SK-N-SH treated with all-trans-retinoic acid at 6 μM for 48 hours (cell line): ENCODE measurements around the gene ZNF783.

Experiments used
- ATAC-seq: fragments of 200-7000 bp; cut with Tn5 transposase; 3 replicates; pipeline ENCODE4 v1.9.1; 2020; ENCODE audit warnings: mild to moderate bottlenecking, moderate library complexity
- ARNTL ChIP-seq: fragments of 450-650 bp; formaldehyde crosslinking; IDR thresholded peaks from 2 replicates; pipeline ENCODE4 v1.5.0; 2020; ENCODE audit warnings: low read depth, mild to moderate bottlenecking, moderate library complexity, borderline replicate concordance
- BACH2 ChIP-seq: fragments of 250-450 bp; sonication (Bioruptor Pico); IDR thresholded peaks from 2 replicates; pipeline ENCODE4 v1.9.0; 2021; ENCODE audit warnings: mild to moderate bottlenecking, borderline replicate concordance
- ESRRG ChIP-seq: fragments of 250-450 bp; sonication (Bioruptor Pico); IDR thresholded peaks from 2 replicates; pipeline ENCODE4 v1.6.1; 2021; ENCODE audit warnings: mild to moderate bottlenecking
- GLIS3 ChIP-seq: fragments of 250-450 bp; sonication (Bioruptor Pico); IDR thresholded peaks from 2 replicates; pipeline ENCODE4 v1.5.0; 2020; ENCODE audit warnings: mild to moderate bottlenecking, moderate library complexity
- PPARA ChIP-seq: fragments of 250-450 bp; sonication (Bioruptor Pico); IDR thresholded peaks from 2 replicates; pipeline ENCODE4 v1.5.0; 2020; ENCODE audit warnings: mild to moderate bottlenecking, borderline replicate concordance
- RARB ChIP-seq: fragments of 250-450 bp; sonication (Bioruptor Pico); IDR thresholded peaks from 2 replicates; pipeline ENCODE4 v1.8.0; 2021; ENCODE audit warnings: mild to moderate bottlenecking, moderate library complexity
- SNAI2 ChIP-seq: fragments of 250-450 bp; sonication (Bioruptor Pico); IDR thresholded peaks from 2 replicates; pipeline ENCODE4 v1.5.0; 2020; ENCODE audit warnings: mild to moderate bottlenecking, moderate library complexity
- TCF4 ChIP-seq: fragments of 250-450 bp; sonication (Bioruptor Pico); IDR thresholded peaks from 2 replicates; pipeline ENCODE4 v1.8.0; 2021; ENCODE audit warnings: mild to moderate bottlenecking, moderate library complexity, borderline replicate concordance
- TOX ChIP-seq: fragments of 250-450 bp; sonication (Bioruptor Pico); IDR thresholded peaks from 2 replicates; pipeline ENCODE4 v1.8.0; 2021; ENCODE audit warnings: mild to moderate bottlenecking, moderate library complexity, borderline replicate concordance
- ZC3H10 ChIP-seq: fragments of 250-450 bp; sonication (Bioruptor Pico); IDR thresholded peaks from 2 replicates; pipeline ENCODE4 v1.5.1; 2021; ENCODE audit warnings: mild to moderate bottlenecking, moderate library complexity
- ZFP3 ChIP-seq: fragments of 250-450 bp; sonication (Bioruptor Pico); IDR thresholded peaks from 2 replicates; pipeline ENCODE4 v1.5.0; 2020; ENCODE audit warnings: mild to moderate bottlenecking, moderate library complexity
- ZFP30 ChIP-seq: fragments of 450-650 bp; formaldehyde crosslinking; IDR thresholded peaks from 2 replicates; pipeline ENCODE4 v1.5.0; 2022; ENCODE audit warnings: mild to moderate bottlenecking, moderate library complexity
- ZNF565 ChIP-seq: fragments of 450-650 bp; formaldehyde crosslinking; conservative IDR thresholded peaks from 2 replicates; pipeline ENCODE4 v1.5.0; 2020; ENCODE audit warnings: low read depth, mild to moderate bottlenecking, moderate library complexity
- ZNF70 ChIP-seq: fragments of 450-650 bp; formaldehyde crosslinking; IDR thresholded peaks from 2 replicates; pipeline ENCODE4 v1.5.0; 2020; ENCODE audit warnings: mild to moderate bottlenecking, moderate library complexity
- ZNF8 ChIP-seq: fragments of 450-650 bp; formaldehyde crosslinking; IDR thresholded peaks from 2 replicates; pipeline ENCODE4 v1.5.0; 2020; ENCODE audit warnings: mild to moderate bottlenecking, moderate library complexity
- TF ChIP-seq, protein P1 (sequence below): fragments of 250-450 bp; sonication (Bioruptor Pico); IDR thresholded peaks from 2 replicates; pipeline ENCODE4 v1.8.0; 2020; ENCODE audit warnings: mild to moderate bottlenecking, moderate library complexity, borderline replicate concordance
- TF ChIP-seq, protein P2 (sequence below): fragments of 250-450 bp; sonication (Bioruptor Pico); IDR thresholded peaks from 2 replicates; pipeline ENCODE4 v1.5.0; 2020; ENCODE audit warnings: mild to moderate bottlenecking, moderate library complexity
- TF ChIP-seq, protein P3 (sequence below): fragments of 250-450 bp; sonication (Bioruptor Pico); IDR thresholded peaks from 2 replicates; pipeline ENCODE4 v1.8.0; 2021; ENCODE audit warnings: low read depth, mild to moderate bottlenecking, moderate library complexity, borderline replicate concordance
- TF ChIP-seq, protein P4 (sequence below): fragments of 250-450 bp; sonication (Bioruptor Pico); IDR thresholded peaks from 2 replicates; pipeline ENCODE4 v1.5.1; 2021; ENCODE audit warnings: mild to moderate bottlenecking, moderate library complexity

The ZNF783 gene

DNA sequence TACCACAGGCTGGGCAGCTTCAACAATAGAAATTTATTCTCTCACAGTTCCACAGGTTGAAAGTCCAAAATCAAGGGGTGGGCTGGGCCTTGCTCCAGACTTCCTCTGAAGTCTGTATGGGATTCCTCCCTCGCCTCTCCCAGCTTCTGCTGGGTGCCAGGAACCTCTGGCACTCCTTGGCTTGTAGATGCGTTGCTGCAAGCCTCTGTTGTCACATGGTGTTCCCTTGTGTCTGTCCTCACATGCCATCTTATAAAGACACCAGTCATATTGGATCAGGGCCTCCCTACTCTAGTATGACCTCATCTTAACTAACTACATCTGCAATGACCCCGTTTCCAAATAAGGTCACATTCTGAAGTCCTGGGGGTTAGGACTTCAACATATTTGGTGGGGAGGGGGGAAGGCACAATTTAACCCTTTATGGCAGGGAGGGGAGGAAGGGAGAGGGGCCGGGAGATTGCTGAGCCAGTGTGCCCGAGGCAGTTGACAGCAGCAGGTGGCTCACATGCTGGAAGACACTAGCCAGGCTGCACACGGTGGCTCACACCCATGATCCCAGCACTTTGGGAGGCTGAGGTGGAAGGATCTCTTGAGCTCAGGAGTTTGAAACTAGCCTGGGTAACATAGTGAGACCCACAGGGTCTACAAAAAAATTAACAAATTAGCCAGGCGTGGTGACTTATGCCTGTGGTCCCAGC is 47.8 kb upstream of the ZNF783 start (continued):
- TF ChIP-seq, protein P1, sequence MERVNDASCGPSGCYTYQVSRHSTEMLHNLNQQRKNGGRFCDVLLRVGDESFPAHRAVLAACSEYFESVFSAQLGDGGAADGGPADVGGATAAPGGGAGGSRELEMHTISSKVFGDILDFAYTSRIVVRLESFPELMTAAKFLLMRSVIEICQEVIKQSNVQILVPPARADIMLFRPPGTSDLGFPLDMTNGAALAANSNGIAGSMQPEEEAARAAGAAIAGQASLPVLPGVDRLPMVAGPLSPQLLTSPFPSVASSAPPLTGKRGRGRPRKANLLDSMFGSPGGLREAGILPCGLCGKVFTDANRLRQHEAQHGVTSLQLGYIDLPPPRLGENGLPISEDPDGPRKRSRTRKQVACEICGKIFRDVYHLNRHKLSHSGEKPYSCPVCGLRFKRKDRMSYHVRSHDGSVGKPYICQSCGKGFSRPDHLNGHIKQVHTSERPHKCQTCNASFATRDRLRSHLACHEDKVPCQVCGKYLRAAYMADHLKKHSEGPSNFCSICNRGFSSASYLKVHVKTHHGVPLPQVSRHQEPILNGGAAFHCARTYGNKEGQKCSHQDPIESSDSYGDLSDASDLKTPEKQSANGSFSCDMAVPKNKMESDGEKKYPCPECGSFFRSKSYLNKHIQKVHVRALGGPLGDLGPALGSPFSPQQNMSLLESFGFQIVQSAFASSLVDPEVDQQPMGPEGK (CRISPR knock-in tag) = no peak

DNA sequence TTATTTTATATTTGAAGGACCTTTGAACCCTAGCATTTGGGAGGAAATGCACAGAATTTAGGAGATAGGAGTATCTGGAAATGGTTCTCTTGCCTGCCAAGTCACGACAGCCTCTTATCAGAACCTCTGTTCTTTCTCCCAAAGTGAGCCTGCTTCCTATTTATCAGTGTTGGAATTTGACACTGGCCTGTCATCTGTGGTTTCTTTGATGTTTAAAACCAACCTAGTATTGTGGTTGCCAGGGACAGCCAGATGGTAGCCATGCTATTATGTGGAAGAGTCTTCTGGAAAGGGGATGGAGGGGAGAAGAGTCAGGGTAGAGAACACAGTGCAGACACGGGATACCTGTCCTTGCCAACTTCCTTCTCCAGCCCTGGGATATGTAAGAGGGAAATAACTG is 45.6 kb upstream of the ZNF783 start:
- TF ChIP-seq TOX (CRISPR knock-in tag) = no peak

DNA sequence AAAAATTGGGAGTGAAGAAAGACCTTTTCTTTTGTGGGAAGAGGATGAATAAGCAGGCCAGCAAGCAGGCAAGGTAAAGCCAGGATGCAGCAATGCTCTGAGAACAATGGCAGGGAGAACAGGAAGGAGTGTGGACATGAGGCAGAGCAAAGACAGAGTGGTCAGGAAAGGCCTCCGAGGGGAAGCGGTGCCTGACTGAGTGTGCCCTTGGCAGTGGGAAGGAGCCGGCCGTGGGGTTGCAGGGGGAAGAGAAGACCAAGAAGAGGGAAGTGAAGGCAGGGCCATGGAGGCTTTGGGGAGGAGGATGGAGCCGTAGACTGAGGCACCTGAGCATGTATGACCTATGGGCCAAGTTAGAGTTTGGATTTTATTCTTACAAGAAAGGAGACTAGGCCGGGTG is 44.4 kb upstream of the ZNF783 start:
- TF ChIP-seq RARB (CRISPR knock-in tag) (no peak), ZNF70 (CRISPR knock-in tag) (no peak), ZNF8 (CRISPR knock-in tag) (no peak), TOX (CRISPR knock-in tag) (no peak), ZNF565 (CRISPR knock-in tag) (no peak), ARNTL (no peak), TCF4 (no peak), SNAI2 (CRISPR knock-in tag) (no peak), GLIS3 (no peak), PPARA (CRISPR knock-in tag) (no peak), ZC3H10 (CRISPR knock-in tag) (no peak)
- TF ChIP-seq, protein P1 (CRISPR knock-in tag) = no peak
- TF ChIP-seq, protein P2, sequence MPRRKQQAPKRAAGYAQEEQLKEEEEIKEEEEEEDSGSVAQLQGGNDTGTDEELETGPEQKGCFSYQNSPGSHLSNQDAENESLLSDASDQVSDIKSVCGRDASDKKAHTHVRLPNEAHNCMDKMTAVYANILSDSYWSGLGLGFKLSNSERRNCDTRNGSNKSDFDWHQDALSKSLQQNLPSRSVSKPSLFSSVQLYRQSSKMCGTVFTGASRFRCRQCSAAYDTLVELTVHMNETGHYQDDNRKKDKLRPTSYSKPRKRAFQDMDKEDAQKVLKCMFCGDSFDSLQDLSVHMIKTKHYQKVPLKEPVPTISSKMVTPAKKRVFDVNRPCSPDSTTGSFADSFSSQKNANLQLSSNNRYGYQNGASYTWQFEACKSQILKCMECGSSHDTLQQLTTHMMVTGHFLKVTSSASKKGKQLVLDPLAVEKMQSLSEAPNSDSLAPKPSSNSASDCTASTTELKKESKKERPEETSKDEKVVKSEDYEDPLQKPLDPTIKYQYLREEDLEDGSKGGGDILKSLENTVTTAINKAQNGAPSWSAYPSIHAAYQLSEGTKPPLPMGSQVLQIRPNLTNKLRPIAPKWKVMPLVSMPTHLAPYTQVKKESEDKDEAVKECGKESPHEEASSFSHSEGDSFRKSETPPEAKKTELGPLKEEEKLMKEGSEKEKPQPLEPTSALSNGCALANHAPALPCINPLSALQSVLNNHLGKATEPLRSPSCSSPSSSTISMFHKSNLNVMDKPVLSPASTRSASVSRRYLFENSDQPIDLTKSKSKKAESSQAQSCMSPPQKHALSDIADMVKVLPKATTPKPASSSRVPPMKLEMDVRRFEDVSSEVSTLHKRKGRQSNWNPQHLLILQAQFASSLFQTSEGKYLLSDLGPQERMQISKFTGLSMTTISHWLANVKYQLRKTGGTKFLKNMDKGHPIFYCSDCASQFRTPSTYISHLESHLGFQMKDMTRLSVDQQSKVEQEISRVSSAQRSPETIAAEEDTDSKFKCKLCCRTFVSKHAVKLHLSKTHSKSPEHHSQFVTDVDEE = no peak
- TF ChIP-seq, protein P3, sequence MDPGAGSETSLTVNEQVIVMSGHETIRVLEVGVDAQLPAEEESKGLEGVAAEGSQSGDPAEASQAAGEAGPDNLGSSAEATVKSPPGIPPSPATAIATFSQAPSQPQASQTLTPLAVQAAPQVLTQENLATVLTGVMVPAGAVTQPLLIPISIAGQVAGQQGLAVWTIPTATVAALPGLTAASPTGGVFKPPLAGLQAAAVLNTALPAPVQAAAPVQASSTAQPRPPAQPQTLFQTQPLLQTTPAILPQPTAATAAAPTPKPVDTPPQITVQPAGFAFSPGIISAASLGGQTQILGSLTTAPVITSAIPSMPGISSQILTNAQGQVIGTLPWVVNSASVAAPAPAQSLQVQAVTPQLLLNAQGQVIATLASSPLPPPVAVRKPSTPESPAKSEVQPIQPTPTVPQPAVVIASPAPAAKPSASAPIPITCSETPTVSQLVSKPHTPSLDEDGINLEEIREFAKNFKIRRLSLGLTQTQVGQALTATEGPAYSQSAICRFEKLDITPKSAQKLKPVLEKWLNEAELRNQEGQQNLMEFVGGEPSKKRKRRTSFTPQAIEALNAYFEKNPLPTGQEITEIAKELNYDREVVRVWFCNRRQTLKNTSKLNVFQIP (CRISPR knock-in tag) = no peak
- no peak for ATAC-seq

More for the DNA sequence above, 45.6 kb upstream of the ZNF783 start:
- ATAC-seq = no peak

DNA sequence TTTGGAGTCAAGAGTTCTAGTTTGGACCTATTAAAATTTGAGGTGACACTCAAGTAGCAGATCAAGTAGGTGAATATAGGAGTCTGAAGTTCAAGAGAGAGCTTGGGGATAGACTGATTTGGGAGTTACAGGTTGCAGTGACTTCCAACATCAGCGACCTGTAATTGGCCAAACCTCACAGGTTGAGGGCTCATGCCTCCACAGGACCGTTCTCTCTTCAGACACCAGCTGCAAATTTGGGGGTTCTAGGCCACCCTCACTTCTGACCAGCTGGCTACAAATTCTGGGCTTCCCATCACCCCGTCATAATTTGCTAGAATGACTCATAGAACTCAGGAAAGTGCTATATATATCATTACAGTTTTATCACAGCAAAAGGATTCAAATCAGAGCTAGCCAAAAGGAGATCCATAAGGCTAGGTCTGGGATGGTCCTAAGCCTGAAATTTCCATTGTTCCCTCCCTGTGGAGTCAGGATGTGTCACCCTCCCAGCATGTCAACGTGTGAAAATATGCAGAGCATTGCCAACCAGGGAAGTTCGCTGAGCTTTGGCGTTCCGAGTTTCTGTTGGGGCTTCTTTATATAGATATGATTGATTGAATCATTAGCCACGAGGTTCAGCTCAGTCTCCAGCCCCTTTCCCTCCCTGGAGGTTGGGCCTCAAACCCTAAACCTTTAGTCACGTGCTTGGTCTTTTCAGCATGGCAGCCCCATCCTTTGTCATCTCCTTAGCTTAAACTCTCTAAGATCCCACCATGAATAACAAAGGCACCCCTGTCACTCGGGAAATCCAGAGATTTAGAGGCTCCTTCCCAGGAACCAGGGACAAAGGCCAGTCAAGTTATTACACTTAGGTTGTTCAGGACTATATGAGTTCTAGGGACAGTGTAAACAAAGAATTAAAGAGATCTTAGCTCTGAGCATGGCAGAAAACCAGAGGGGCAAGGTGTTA is 43.3 kb upstream of the ZNF783 start:
- ATAC-seq = no peak
- TF ChIP-seq PPARA (CRISPR knock-in tag) (no peak), ZNF70 (CRISPR knock-in tag) (no peak), GLIS3 (no peak), BACH2 (CRISPR knock-in tag) (no peak), ZFP30 (CRISPR knock-in tag) (no peak), ZFP3 (CRISPR knock-in tag) (no peak), SNAI2 (CRISPR knock-in tag) (no peak), ESRRG (no peak), ARNTL (no peak)
- TF ChIP-seq, protein P4, sequence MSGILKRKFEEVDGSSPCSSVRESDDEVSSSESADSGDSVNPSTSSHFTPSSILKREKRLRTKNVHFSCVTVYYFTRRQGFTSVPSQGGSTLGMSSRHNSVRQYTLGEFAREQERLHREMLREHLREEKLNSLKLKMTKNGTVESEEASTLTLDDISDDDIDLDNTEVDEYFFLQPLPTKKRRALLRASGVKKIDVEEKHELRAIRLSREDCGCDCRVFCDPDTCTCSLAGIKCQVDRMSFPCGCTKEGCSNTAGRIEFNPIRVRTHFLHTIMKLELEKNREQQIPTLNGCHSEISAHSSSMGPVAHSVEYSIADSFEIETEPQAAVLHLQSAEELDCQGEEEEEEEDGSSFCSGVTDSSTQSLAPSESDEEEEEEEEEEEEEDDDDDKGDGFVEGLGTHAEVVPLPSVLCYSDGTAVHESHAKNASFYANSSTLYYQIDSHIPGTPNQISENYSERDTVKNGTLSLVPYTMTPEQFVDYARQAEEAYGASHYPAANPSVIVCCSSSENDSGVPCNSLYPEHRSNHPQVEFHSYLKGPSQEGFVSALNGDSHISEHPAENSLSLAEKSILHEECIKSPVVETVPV (CRISPR knock-in tag) = no peak
- TF ChIP-seq, protein P3 (CRISPR knock-in tag) = no peak
- TF ChIP-seq, protein P2 = no peak
